Stimulated activated naive B cell treated with anti-CD40 and anti-IgM and Interleukin-4, amounts not matched to agents 10 μg/mL and 1 μg/mL and 100 μg/mL, for 72 hours (primary cell): ENCODE measurements around the gene MORC3.
A peak's percentile ranks its signal among the peaks of the same experiment; 100 is the strongest.
"Not testable (repeated sequence)": the region's sequence is repeated elsewhere in the genome, so short reads cannot be mapped to it uniquely, and the experiment has no call there.

Experiments used
- ATAC-seq, 2 donors: fragments of 150-1000 bp; cut with Tn5 transposase; replicated peaks; 2 replicates each; pipeline ENCODE4 v1.10.0; 2021; ENCODE audit warnings: moderate library complexity in 1 of 2
- DNase-seq: peaks from one replicate; pipeline ENCODE4 v3.0.0; 2021
- H3K27ac Mint-ChIP-seq: one replicate; pipeline ENCODE4 v1.8.0; 2022; ENCODE audit warnings: mild to moderate bottlenecking, mixed read lengths
- H3K27me3 Mint-ChIP-seq, 2 donors: one replicate each; pipeline ENCODE4 v1.8.0; 2022; ENCODE audit warnings: mixed read lengths in 2 of 2
- H3K36me3 Mint-ChIP-seq, 2 donors: one replicate each; pipeline ENCODE4 v1.8.0; 2022; ENCODE audit warnings: mixed read lengths in 2 of 2, mild to moderate bottlenecking in 1 of 2
- H3K4me1 Mint-ChIP-seq, 2 donors: one replicate each; pipeline ENCODE4 v1.8.0; 2022; ENCODE audit warnings: mixed read lengths in 2 of 2, mild to moderate bottlenecking in 1 of 2
- H3K4me3 Mint-ChIP-seq, 2 donors: one replicate each; pipeline ENCODE4 v1.8.0; 2022; ENCODE audit warnings: mild to moderate bottlenecking in 2 of 2, mixed read lengths in 2 of 2, moderate library complexity in 1 of 2
- H3K9me3 Mint-ChIP-seq, 2 donors: one replicate each; pipeline ENCODE4 v1.8.0; 2022; ENCODE audit warnings: mixed read lengths in 2 of 2, mild to moderate bottlenecking in 1 of 2

The MORC3 gene

DNA sequence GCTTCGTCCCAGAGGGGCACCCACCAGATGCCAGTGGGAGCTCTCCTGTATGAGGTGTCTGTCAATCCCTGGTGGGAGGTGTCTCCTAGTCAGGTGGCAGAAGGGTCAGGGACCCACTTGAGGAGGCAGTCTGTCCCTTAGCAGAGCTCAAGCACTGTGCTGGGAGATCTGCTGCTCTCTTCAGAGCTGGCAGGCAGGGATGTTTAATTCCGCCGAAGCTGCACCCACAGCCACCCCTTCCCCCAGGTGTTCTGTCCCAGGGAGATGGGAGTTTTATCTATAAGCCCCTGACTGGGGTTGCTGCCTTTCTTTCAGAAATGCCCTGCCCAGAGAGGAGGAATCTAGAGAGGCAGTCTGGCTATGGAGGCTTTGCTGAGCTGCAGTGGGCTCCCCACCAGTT, 4.0 kb upstream of the MORC3 start:
- ATAC-seq = not testable (repeated sequence)
- Mint-ChIP-seq H3K9me3 (peaks cover 11 to 13% of the 10 kb centered on the region in 2 donors), H3K4me1 (peaks cover 16 to 23% of the 10 kb centered on the region in 2 donors)

DNA sequence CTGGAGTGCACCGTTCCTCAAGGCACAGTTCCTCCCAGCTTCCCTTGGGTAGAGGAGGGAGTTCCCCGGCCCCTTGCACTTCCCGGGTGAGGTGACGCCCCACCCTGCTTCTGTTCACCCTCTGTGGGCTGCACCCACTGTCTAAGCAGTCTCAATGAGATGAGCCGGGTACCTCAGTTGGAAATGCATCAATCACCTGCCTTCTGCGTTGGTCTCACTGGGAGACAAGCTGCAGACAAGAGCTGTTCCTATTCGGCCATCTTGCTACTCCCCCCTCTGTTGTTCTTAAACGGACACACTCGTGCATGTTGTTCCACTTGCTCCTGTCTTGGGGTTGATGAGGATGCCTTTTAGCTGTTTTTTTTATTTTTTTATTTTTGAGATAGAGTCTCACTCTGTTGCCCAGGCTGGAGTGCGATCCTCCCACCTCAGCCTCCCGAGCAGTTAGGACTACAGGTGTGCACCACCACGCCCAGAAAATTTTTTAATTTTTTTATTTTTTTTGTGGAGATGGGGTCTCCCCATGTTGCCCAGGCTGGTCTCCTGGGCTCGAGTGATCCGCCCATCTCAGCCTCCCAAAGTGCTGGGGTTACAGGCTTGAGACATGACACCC, 3.0 kb upstream of the MORC3 start:
- peaks cover 22 to 33% of the 10 kb centered on the region in 2 donors for H3K4me1 Mint-ChIP-seq
- DNase-seq (no peak), ATAC-seq (no peak)
- H3K36me3 Mint-ChIP-seq = peaks cover 9 to 17% of the 10 kb centered on the region in 2 donors
- H3K9me3 Mint-ChIP-seq = peaks cover 11 to 13% of the 10 kb centered on the region in 2 donors
- no peak overlapping the region for H3K4me3 Mint-ChIP-seq
- H3K27me3 Mint-ChIP-seq = peaks cover 0 to 4% of the 10 kb centered on the region in 2 donors
- H3K27ac Mint-ChIP-seq = no peak overlapping the region

More for the DNA sequence above, 4.0 kb upstream of the MORC3 start:
- not testable (repeated sequence) for H3K27me3 Mint-ChIP-seq, H3K4me3 Mint-ChIP-seq, DNase-seq
- peaks cover 9 to 17% of the 10 kb centered on the region in 2 donors for H3K36me3 Mint-ChIP-seq
- H3K27ac Mint-ChIP-seq = peak overlapping the region; percentile 7

DNA sequence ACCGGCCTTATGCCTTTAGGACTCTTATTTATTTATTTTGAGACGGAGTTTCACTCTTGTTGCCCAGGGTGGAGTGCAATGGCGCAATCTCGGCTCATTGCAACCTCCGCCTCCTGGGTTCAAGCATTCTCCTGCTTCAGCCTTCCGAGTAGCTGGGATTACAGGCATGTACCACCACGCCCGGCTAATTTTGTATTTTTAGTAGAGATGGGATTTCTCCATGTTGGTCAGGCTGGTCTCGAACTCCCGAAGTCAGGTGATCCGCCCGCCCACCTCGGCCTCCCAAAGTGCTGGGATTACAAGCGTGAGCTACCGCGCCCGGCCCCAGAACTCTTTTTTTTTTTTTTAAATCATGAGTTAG, 611 bp upstream of the MORC3 start:
- H3K27me3 Mint-ChIP-seq, ATAC-seq, DNase-seq: not testable (repeated sequence)
- peaks cover 11 to 12% of the 10 kb centered on the region in 2 donors for H3K9me3 Mint-ChIP-seq
- H3K36me3 Mint-ChIP-seq = peaks cover 21 to 27% of the 10 kb centered on the region in 2 donors
- H3K4me3 Mint-ChIP-seq = peak overlapping the region; percentile 90 to 98
- H3K4me1 Mint-ChIP-seq = peaks cover 36 to 50% of the 10 kb centered on the region in 2 donors
- peak overlapping the region; percentile 100 for H3K27ac Mint-ChIP-seq

DNA sequence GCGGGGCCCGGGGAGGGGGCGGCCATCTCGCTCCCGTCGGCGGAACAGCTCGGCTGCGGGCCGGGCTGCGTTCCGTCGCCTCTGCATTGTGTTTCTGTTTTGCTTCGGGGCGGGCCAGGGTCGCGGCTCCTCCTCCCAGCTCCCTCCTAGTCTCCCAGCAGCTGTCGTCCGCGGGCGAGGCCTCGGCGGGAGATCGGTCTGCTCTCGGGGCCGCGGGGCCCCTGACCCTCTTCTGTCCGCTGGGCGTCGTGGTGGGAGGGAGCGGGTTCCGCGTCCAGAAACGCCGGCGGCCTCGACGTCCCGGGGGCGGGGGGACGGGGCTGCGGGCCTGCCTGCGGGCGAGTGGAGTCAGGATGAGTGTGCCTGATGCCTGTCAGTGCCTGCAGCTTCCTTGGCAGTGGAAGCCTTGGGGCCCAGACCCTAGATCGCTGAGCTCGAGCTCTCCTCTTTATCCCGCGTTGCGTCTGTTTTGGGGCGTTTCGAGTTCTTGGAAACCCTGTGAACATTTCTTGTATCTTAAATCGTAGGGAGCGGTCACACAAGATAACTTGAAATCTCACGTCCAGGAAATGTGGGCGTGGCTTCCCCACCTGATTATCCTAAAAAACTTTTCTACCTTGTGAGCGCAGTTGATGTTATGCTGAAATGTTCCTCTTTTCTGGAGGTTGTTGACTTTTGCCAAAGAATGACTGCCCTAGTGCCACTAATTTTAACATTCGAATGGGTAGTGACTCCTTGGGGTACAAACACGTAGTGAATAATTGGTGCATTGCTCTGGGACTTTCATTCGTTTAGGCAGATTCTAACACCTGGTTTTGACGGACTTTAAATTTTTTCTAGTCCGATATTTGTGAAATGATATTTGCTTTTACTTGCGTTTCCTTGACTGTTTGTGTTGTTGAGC, 676 bp downstream of the MORC3 start:
- no peak for DNase-seq
- peak overlapping the region; percentile 88 to 90 for H3K4me3 Mint-ChIP-seq
- peaks cover 27% of the 10 kb centered on the region in 2 donors for H3K36me3 Mint-ChIP-seq
- peaks cover 33 to 51% of the 10 kb centered on the region in 2 donors for H3K4me1 Mint-ChIP-seq
- peaks cover 3 to 5% of the 10 kb centered on the region in 2 donors for H3K9me3 Mint-ChIP-seq
- peaks cover 0 to 4% of the 10 kb centered on the region in 2 donors for H3K27me3 Mint-ChIP-seq
- peak overlapping the region; percentile 95 for H3K27ac Mint-ChIP-seq
- ATAC-seq = peak; percentile 59 to 63

DNA sequence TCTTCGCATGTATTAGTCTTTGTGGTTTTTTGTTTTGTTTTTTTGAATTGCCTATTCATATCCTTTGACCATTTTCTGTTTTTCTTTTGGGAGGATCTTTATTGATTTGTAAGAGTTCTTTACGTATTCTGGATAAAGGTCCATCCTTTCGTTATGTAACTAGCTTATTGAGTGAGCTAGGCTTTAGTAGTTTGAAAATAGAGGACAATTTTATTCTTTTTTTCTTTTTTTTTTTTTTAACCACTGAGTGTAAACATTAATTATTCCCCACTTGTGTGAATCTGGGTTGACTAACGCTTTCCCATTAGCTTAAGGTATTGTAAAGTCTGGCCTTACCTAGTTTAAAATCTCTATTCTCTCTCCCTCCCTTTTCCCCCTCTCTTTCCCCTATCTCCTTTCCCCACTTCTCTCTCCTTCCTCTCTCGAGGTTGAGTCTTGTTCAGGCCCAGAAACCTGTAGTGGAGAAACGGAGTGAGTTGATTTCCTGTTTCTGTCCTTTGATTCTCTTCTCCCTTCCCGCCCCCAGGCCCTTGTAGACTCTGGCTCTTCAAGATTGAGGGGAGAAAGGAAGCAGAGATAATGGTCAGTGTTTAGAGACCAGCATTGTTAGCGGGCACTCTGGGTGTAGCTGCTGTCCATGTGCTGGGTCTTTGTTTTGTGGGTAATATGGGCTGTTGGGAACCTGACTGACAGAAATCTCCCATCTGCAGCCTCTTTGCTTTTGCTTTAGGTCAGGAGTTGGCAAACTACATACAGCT, 1.5 kb downstream of the MORC3 start:
- peaks cover 30 to 48% of the 10 kb centered on the region in 2 donors for H3K4me1 Mint-ChIP-seq
- H3K9me3 Mint-ChIP-seq = peaks cover 2 to 3% of the 10 kb centered on the region in 2 donors
- no peak for ATAC-seq
- H3K36me3 Mint-ChIP-seq = peaks cover 24 to 27% of the 10 kb centered on the region in 2 donors
- peak overlapping the region; percentile 95 for H3K27ac Mint-ChIP-seq
- peaks cover 0 to 4% of the 10 kb centered on the region in 2 donors for H3K27me3 Mint-ChIP-seq
- peak overlapping the region; percentile 88 to 90 for H3K4me3 Mint-ChIP-seq
- no peak for DNase-seq

DNA sequence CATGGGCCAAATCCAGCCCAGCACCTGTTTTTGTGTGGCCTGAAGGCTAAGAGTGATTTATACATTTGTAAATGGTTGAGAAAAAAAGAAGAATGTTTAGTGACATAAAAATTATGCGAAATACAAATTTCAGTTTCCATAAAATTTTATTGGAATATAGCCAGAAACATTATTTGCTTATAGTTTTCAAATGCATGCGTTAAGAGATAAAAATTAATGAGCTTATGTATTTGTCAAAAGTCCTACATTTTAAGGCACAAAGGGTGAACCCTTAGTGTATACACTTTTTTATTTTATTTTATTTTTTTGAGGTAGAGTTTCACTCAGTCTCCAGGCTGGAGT, 2.1 kb downstream of the MORC3 start:
- H3K9me3 Mint-ChIP-seq = peaks cover 2 to 3% of the 10 kb centered on the region in 2 donors
- ATAC-seq (no peak), DNase-seq (no peak)
- H3K4me3 Mint-ChIP-seq = peak overlapping the region; percentile 88 to 90
- H3K27me3 Mint-ChIP-seq = peaks cover 0 to 4% of the 10 kb centered on the region in 2 donors
- peaks cover 24 to 27% of the 10 kb centered on the region in 2 donors for H3K36me3 Mint-ChIP-seq
- peak overlapping the region; percentile 95 for H3K27ac Mint-ChIP-seq
- peaks cover 30 to 49% of the 10 kb centered on the region in 2 donors for H3K4me1 Mint-ChIP-seq

DNA sequence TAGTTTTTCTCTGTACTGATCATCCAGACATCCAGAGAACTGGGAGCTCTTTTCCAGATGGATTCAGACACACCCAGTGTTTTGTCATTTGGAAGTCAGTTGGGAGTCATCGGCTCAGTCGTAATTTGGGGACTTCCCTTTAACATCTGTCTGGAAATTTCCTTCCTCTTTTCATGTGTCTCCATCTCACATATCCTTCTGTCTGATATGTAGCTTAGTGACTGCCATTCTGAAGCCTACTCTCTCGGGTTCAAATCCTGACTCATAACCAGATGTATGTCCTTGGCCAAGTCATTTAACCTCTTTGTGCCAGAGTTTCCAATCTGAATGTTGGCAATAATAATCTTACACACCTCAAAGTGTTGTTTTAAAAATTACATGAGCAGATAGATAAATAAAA, 3.0 kb downstream of the MORC3 start:
- Mint-ChIP-seq H3K4me1 (peaks cover 30 to 53% of the 10 kb centered on the region in 2 donors), H3K27ac (peak overlapping the region; percentile 92), H3K27me3 (peaks cover 0 to 4% of the 10 kb centered on the region in 2 donors), H3K36me3 (peaks cover 24 to 26% of the 10 kb centered on the region in 2 donors), H3K4me3 (peak overlapping the region; percentile 52 to 75), H3K9me3 (peaks cover 0 to 3% of the 10 kb centered on the region in 2 donors)
- no peak for DNase-seq
- peak in 1 of 2 donors; percentile 12 for ATAC-seq

DNA sequence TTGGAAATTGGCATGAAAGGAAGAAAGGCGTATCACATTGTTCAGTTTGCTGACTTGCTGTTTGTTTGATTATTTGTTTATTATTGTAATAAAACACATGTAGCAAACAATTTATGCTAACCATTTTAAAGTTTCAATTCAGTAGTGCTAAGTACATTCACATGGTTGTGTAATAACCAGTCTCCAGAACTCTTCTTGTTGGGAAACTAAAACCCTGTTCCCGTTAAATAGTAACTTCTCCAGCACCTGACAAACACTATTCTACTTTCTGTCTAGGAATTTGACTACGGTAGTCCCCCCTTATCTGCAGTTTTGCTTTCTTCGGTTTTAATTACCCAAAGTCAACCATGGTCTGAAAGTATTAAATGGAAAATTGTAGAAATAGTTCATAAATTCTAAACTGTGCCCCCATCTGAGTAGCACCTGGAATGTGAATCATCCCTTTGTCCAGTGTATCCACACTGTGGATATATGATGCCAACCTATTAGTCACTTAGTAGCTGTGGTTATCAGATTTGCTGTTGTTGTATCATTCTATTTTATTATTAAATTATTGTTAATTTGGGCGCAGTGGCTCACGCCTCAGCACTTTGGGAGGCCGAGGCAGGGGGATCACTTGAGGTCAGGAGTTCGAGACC, 5.5 kb downstream of the MORC3 start:
- no peak overlapping the region for H3K27ac Mint-ChIP-seq
- H3K4me3 Mint-ChIP-seq = no peak overlapping the region
- H3K9me3 Mint-ChIP-seq = no peaks in the 10 kb centered on the region
- H3K27me3 Mint-ChIP-seq = no peaks in the 10 kb centered on the region
- DNase-seq (no peak), ATAC-seq (no peak)
- peaks cover 24 to 29% of the 10 kb centered on the region in 2 donors for H3K36me3 Mint-ChIP-seq
- peaks cover 37 to 69% of the 10 kb centered on the region in 2 donors for H3K4me1 Mint-ChIP-seq

DNA sequence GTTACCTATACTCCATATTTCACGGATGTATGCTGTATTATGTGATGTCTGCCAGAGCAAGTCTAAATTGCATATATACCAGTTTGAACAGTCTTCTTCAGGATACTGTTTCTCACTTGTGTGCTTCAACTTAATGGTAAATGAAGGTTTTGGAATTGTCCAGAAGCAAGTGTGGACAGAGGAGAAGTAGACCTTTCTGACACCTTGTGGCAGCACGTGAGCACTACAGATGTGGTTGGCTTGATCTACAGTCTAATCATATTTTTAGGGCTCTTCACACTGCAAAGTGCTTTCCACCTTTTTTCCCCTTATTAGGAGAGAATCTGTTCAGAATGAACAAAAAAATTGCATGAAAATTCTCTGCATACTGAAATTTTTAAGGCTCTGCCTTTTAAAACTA, 10.9 kb downstream of the MORC3 start:
- Mint-ChIP-seq H3K9me3 (no peaks in the 10 kb centered on the region), H3K36me3 (peaks cover 21 to 26% of the 10 kb centered on the region in 2 donors), H3K27ac (peak overlapping the region; percentile 37), H3K4me1 (peaks cover 23 to 52% of the 10 kb centered on the region in 2 donors), H3K27me3 (no peaks in the 10 kb centered on the region), H3K4me3 (no peak overlapping the region)
- ATAC-seq (peak; percentile 90 to 92), DNase-seq (no peak)

DNA sequence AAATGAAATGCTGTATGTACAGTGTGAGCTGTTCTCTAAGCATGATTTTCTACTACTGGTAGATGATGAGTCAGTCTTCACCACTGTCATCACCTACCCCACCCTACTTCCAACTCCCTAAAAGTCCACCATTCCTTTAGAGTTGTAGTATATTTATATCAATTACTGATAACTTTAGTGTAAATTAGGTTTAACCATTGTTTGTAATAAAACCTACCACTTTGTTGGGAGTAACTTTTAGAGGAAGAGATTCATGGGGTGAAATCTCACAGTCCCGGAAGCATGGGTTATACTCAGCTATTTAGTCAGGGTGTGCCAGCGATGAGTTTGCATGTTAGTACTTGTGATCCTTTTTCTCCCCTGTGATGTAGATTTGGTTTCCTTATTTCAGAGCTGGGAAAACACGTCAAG, 17.1 kb downstream of the MORC3 start:
- Mint-ChIP-seq H3K27ac (peak overlapping the region; percentile 62), H3K27me3 (no peaks in the 10 kb centered on the region), H3K4me3 (no peak overlapping the region), H3K9me3 (no peaks in the 10 kb centered on the region), H3K4me1 (peaks cover 1 to 15% of the 10 kb centered on the region in 2 donors), H3K36me3 (peaks cover 38 to 45% of the 10 kb centered on the region in 2 donors)
- DNase-seq = no peak
- no peak for ATAC-seq

DNA sequence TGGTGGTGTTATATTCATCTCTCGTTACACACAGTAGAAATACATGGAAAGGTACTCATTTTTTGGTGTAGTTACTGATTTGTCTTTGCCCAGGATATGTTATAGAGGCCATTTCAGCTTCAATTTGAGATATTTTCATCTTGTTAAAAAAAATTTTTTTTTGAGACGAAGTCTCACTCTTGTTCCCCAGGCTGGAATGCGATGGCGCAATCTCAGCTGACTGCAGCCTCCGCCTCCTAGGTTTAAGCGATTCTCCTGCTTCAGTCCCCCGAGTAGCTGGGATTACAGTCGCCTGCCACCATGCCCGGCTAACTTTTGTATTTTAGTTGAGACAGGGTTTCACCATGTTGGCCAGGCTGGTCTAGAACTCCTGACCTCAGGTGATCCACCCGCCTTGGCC, 19.0 kb downstream of the MORC3 start:
- H3K27me3 Mint-ChIP-seq = no peaks in the 10 kb centered on the region
- H3K9me3 Mint-ChIP-seq = no peaks in the 10 kb centered on the region
- DNase-seq (no peak), ATAC-seq (no peak)
- H3K27ac Mint-ChIP-seq = no peak overlapping the region
- no peak overlapping the region for H3K4me3 Mint-ChIP-seq
- H3K36me3 Mint-ChIP-seq = peaks cover 36 to 45% of the 10 kb centered on the region in 2 donors
- H3K4me1 Mint-ChIP-seq = peaks cover 0 to 10% of the 10 kb centered on the region in 2 donors

DNA sequence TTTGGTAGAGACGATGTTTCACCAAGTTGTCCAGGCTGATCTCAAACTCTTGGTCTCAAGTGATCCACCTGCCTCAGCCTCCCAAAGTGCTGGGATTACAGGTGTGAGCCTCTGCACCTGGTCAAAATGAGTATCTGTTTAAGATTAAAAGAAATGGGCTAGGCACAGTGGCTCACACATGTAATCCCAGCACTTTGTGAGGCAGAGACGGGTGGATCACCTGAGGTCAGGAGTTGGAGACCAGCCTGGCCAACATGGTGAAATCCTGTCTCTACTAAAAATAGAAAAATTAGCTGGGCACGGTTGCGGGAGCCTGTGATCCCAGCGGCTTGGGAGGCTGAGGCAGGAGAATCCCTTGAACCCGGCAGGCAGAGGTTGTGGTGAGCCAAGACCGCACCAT, 22.6 kb downstream of the MORC3 start:
- peaks cover 25 to 41% of the 10 kb centered on the region in 2 donors for H3K36me3 Mint-ChIP-seq
- H3K27me3 Mint-ChIP-seq, DNase-seq, H3K4me1 Mint-ChIP-seq, H3K27ac Mint-ChIP-seq, H3K9me3 Mint-ChIP-seq, ATAC-seq, H3K4me3 Mint-ChIP-seq: not testable (repeated sequence)

DNA sequence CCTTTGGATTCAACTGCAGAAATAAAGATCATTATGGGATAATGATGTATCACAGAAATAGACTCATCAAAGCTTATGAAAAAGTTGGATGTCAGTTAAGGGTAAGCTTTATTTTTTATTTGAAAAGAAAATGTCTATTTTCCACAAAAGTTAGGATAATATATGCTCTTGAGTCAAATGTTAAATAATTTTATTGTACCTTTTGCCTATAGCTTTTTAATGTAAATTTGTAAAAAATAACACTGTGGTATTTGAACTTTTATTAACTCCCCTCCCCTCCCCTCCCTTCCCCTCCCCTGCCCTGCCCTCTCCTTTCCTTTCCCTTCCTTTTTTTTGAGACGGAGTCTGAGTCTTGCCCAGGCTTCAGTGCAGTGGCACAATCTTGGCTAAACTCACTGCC, 24.9 kb downstream of the MORC3 start:
- peaks cover 3 to 4% of the 10 kb centered on the region in 2 donors for H3K4me1 Mint-ChIP-seq
- peaks cover 26 to 38% of the 10 kb centered on the region in 2 donors for H3K36me3 Mint-ChIP-seq
- H3K9me3 Mint-ChIP-seq = no peaks in the 10 kb centered on the region
- no peaks in the 10 kb centered on the region for H3K27me3 Mint-ChIP-seq
- ATAC-seq (no peak), DNase-seq (no peak)
- no peak overlapping the region for H3K27ac Mint-ChIP-seq
- no peak overlapping the region for H3K4me3 Mint-ChIP-seq
